ENCODE results near the gene SLC4A7.

The SLC4A7 gene

GRCh38 chr3:27342267-27342666 lies 141.9 kb downstream of the SLC4A7 start:
- H3K4me3 ChIP-seq (ENCODE audit: low read depth, low read length) = no peak overlapping the region
- ChIA-PET CTCF (interaction anchor here (1.5 kb wide), 1 partner anchor 15 kb away, joined by 6 read pairs; no protein-coding TSS in a partner anchor), POLR2A (no interaction called here)
- no peaks in the 10 kb centered on the region for H3K9me3 ChIP-seq (ENCODE audit: control insufficient read depth, insufficient read depth, low read depth, low read length)
- H3K36me3 ChIP-seq (ENCODE audit: control insufficient read depth in 2 of 2, insufficient read depth in 1 of 2, low read length in 2 of 2) = no peaks in the 10 kb centered on the region
- no peak for TF ChIP-seq FEZF1 (tag by site-specific recombination; IDR thresholded peaks at IDR 0.05)
- H3K27ac ChIP-seq (ENCODE audit: extremely low read depth, low read depth, low read length) = no peak overlapping the region
- H3K4me1 ChIP-seq (ENCODE audit: control insufficient read depth, insufficient read depth, low read length) = no peaks in the 10 kb centered on the region

GRCh38 chr3:27340534-27340933 lies 143.7 kb downstream of the SLC4A7 start:
- TF ChIP-seq SCRT1 (tag by site-specific recombination; IDR thresholded peaks at IDR 0.05; ENCODE audit: borderline replicate concordance) (no peak), ZNF621 (tag by site-specific recombination; IDR thresholded peaks at IDR 0.05) (no peak), ZNF174 (tag by site-specific recombination; IDR thresholded peaks at IDR 0.05) (no peak), ZNF354C (tag by site-specific recombination; IDR thresholded peaks at IDR 0.05; ENCODE audit: borderline replicate concordance, low read depth) (no peak), ZNF518A (tag by site-specific recombination; conservative IDR thresholded peaks at IDR 0.05; ENCODE audit: low read depth) (no peak), ZSCAN16 (tag by site-specific recombination; IDR thresholded peaks at IDR 0.05) (no peak), ZNF19 (tag by site-specific recombination; IDR thresholded peaks at IDR 0.05; ENCODE audit: low read depth) (no peak), ZNF791 (tag by site-specific recombination; IDR thresholded peaks at IDR 0.05) (no peak), ZNF555 (tag by site-specific recombination; conservative IDR thresholded peaks at IDR 0.05) (no peak)
- CTCF ChIA-PET = no interaction called here

GRCh38 chr3:27335571-27335970 lies 148.6 kb downstream of the SLC4A7 start:
- Histone ChIP-seq H3K36me3 (ENCODE audit: control insufficient read depth in 2 of 2, insufficient read depth in 1 of 2, low read length in 2 of 2) (no peaks in the 10 kb centered on the region), H3K9me3 (ENCODE audit: control insufficient read depth, insufficient read depth, low read depth, low read length) (no peaks in the 10 kb centered on the region), H3K27ac (ENCODE audit: extremely low read depth, low read depth, low read length) (no peak overlapping the region), H3K4me1 (ENCODE audit: control insufficient read depth, insufficient read depth, low read length) (no peaks in the 10 kb centered on the region), H3K4me3 (ENCODE audit: low read depth, low read length) (no peak overlapping the region)
- ChIA-PET CTCF (no interaction called here), POLR2A (no interaction called here)
- no peak for TF ChIP-seq ZNF341 (tag by site-specific recombination; IDR thresholded peaks at IDR 0.05; ENCODE audit: low read depth)
- no peak for TF ChIP-seq ZFP69B (tag by site-specific recombination; IDR thresholded peaks at IDR 0.05)
- TF ChIP-seq ZBTB8A (tag by site-specific recombination; IDR thresholded peaks at IDR 0.05) = no peak
- no peak for TF ChIP-seq ZNF658 (tag by site-specific recombination; IDR thresholded peaks at IDR 0.05)
- no peak for TF ChIP-seq KLF17 (tag by site-specific recombination; IDR thresholded peaks at IDR 0.05)
- TF ChIP-seq ZNF664 (tag by site-specific recombination; IDR thresholded peaks at IDR 0.05) = no peak
- TF ChIP-seq ZNF174 (tag by site-specific recombination; IDR thresholded peaks at IDR 0.05) = no peak
- no peak for TF ChIP-seq TSHZ1 (tag by site-specific recombination; IDR thresholded peaks at IDR 0.05; ENCODE audit: borderline replicate concordance)
- no peak for TF ChIP-seq ZNF248 (tag by site-specific recombination; IDR thresholded peaks at IDR 0.05)
- no peak for TF ChIP-seq HIC1 (tag by site-specific recombination; IDR thresholded peaks at IDR 0.05)
- TF ChIP-seq KLF10 (tag by site-specific recombination; IDR thresholded peaks at IDR 0.05) = no peak

More at GRCh38 chr3:27340534-27340933, 143.7 kb downstream of the SLC4A7 start:
- POLR2A ChIA-PET = no interaction called here
- Histone ChIP-seq H3K4me1 (ENCODE audit: control insufficient read depth, insufficient read depth, low read length) (no peaks in the 10 kb centered on the region), H3K27ac (ENCODE audit: extremely low read depth, low read depth, low read length) (no peak overlapping the region), H3K36me3 (ENCODE audit: control insufficient read depth in 2 of 2, insufficient read depth in 1 of 2, low read length in 2 of 2) (no peaks in the 10 kb centered on the region), H3K4me3 (ENCODE audit: low read depth, low read length) (no peak overlapping the region), H3K9me3 (ENCODE audit: control insufficient read depth, insufficient read depth, low read depth, low read length) (no peaks in the 10 kb centered on the region)
